ENCODE results near the gene ARMC9.
"Not testable (repeated sequence)": the region's sequence is repeated elsewhere in the genome, so short reads cannot be mapped to it uniquely, and the experiment has no call there.

ARMC9 gene

GRCh38 chr2:231342061-231342711 lies 143.8 kb downstream of the ARMC9 start:
- Histone ChIP-seq H3K9ac (no peak overlapping the region), H3K27me3 (no peaks in the 10 kb centered on the region), H3K27ac (no peak overlapping the region), H3K9me3 (no peaks in the 10 kb centered on the region), H3K36me3 (no peaks in the 10 kb centered on the region), H3K4me3 (no peak overlapping the region), H3K4me2 (no peak overlapping the region), H3K4me1 (peaks cover 23% of the 10 kb centered on the region), H4K20me1 (no peaks in the 10 kb centered on the region)
- TF ChIP-seq Cebpa-rat (IDR thresholded peaks at IDR 0.05): no peak

GRCh38 chr2:231343006-231343710 lies 144.7 kb downstream of the ARMC9 start:
- Histone ChIP-seq H3K27ac (no peak overlapping the region), H3K36me3 (no peaks in the 10 kb centered on the region), H3K9me3 (no peaks in the 10 kb centered on the region)

GRCh38 chr2:231343988-231344387 lies 145.6 kb downstream of the ARMC9 start:
- H3K27me3 ChIP-seq: no peaks in the 10 kb centered on the region
- no peaks in the 10 kb centered on the region for H4K20me1 ChIP-seq
- H3K27ac ChIP-seq: no peak overlapping the region
- no peak overlapping the region for H3K9ac ChIP-seq
- no peak for TF ChIP-seq Cebpa-rat (IDR thresholded peaks at IDR 0.05)
- H3K36me3 ChIP-seq: no peaks in the 10 kb centered on the region
- H3K4me1 ChIP-seq: peaks cover 26% of the 10 kb centered on the region
- no peaks in the 10 kb centered on the region for H3K9me3 ChIP-seq
- no peak overlapping the region for H3K4me2 ChIP-seq
- no peak overlapping the region for H3K4me3 ChIP-seq

More at GRCh38 chr2:231343006-231343710, 144.7 kb downstream of the ARMC9 start:
- Histone ChIP-seq H4K20me1 (no peaks in the 10 kb centered on the region), H3K4me3 (no peak overlapping the region), H3K9ac (no peak overlapping the region), H3K4me2 (no peak overlapping the region), H3K27me3 (no peaks in the 10 kb centered on the region), H3K4me1 (peaks cover 23% of the 10 kb centered on the region)
- TF ChIP-seq Cebpa-rat (IDR thresholded peaks at IDR 0.05): no peak

GRCh38 chr2:231344851-231345250 lies 146.4 kb downstream of the ARMC9 start:
- Histone ChIP-seq H3K4me2 (peak overlapping the region; percentile 74), H3K9ac (peak overlapping the region; percentile 1; the same call in 1 of the 2 replicates), H3K9me3 (no peaks in the 10 kb centered on the region)

GRCh38 chr2:231347081-231347480 lies 148.7 kb downstream of the ARMC9 start:
- TF ChIP-seq Cebpa-rat (IDR thresholded peaks at IDR 0.05): no peak

More at GRCh38 chr2:231344851-231345250, 146.4 kb downstream of the ARMC9 start:
- TF ChIP-seq Cebpa-rat (IDR thresholded peaks at IDR 0.05): no peak
- Histone ChIP-seq H3K4me1 (peaks cover 29% of the 10 kb centered on the region), H3K27ac (no peak overlapping the region), H3K36me3 (no peaks in the 10 kb centered on the region), H4K20me1 (no peaks in the 10 kb centered on the region), H3K4me3 (no peak overlapping the region), H3K27me3 (no peaks in the 10 kb centered on the region)

GRCh38 chr2:231347638-231348037 lies 149.2 kb downstream of the ARMC9 start:
- Histone ChIP-seq H3K36me3 (no peaks in the 10 kb centered on the region), H3K9ac (no peak overlapping the region), H4K20me1 (no peaks in the 10 kb centered on the region), H3K27me3 (no peaks in the 10 kb centered on the region), H3K4me3 (no peak overlapping the region), H3K27ac (no peak overlapping the region), H3K4me2 (no peak overlapping the region), H3K4me1 (peaks cover 29% of the 10 kb centered on the region), H3K9me3 (no peaks in the 10 kb centered on the region)
- no peak for TF ChIP-seq Cebpa-rat (IDR thresholded peaks at IDR 0.05)

More at GRCh38 chr2:231347081-231347480, 148.7 kb downstream of the ARMC9 start:
- no peaks in the 10 kb centered on the region for H3K36me3 ChIP-seq
- H3K4me1 ChIP-seq: peaks cover 29% of the 10 kb centered on the region
- H3K9me3 ChIP-seq: no peaks in the 10 kb centered on the region
- H3K4me3 ChIP-seq: no peak overlapping the region
- H3K9ac ChIP-seq: no peak overlapping the region
- no peaks in the 10 kb centered on the region for H4K20me1 ChIP-seq
- H3K4me2 ChIP-seq: no peak overlapping the region
- no peaks in the 10 kb centered on the region for H3K27me3 ChIP-seq
- no peak overlapping the region for H3K27ac ChIP-seq

- no peak overlapping the region for H3K4me3 ChIP-seq
- no peaks in the 10 kb centered on the region for H3K9me3 ChIP-seq
- H3K36me3 ChIP-seq: no peaks in the 10 kb centered on the region
- H3K9ac ChIP-seq: no peak overlapping the region
- no peak for TF ChIP-seq Cebpa-rat (IDR thresholded peaks at IDR 0.05)
- no peak overlapping the region for H3K4me2 ChIP-seq
- H4K20me1 ChIP-seq: no peaks in the 10 kb centered on the region
- no peaks in the 10 kb centered on the region for H3K27me3 ChIP-seq
- peaks cover 29% of the 10 kb centered on the region for H3K4me1 ChIP-seq
- H3K27ac ChIP-seq: no peak overlapping the region
These were observed 149.7 kb downstream of the ARMC9 start for GRCh38 chr2:231348173-231348572.

GRCh38 chr2:231348704-231349373 lies 150.4 kb downstream of the ARMC9 start:
- Histone ChIP-seq H3K4me1 (peaks cover 29% of the 10 kb centered on the region), H3K4me2 (no peak overlapping the region), H3K9me3 (no peaks in the 10 kb centered on the region), H3K9ac (no peak overlapping the region), H3K36me3 (no peaks in the 10 kb centered on the region), H4K20me1 (no peaks in the 10 kb centered on the region), H3K27ac (no peak overlapping the region), H3K27me3 (no peaks in the 10 kb centered on the region), H3K4me3 (no peak overlapping the region)
- TF ChIP-seq Cebpa-rat (IDR thresholded peaks at IDR 0.05): no peak

GRCh38 chr2:231349374-231349735 lies 150.9 kb downstream of the ARMC9 start:
- not testable (repeated sequence) for H3K27me3 ChIP-seq, H3K4me2 ChIP-seq, H3K36me3 ChIP-seq, H4K20me1 ChIP-seq, H3K4me3 ChIP-seq, H3K27ac ChIP-seq, H3K9me3 ChIP-seq, H3K9ac ChIP-seq
- H3K4me1 ChIP-seq: peaks cover 25% of the 10 kb centered on the region

GRCh38 chr2:231351648-231352047 lies 153.2 kb downstream of the ARMC9 start:
- no peak overlapping the region for H3K27ac ChIP-seq
- no peaks in the 10 kb centered on the region for H3K36me3 ChIP-seq
- H3K4me2 ChIP-seq: no peak overlapping the region
- no peak overlapping the region for H3K4me3 ChIP-seq
- H3K9ac ChIP-seq: no peak overlapping the region
- TF ChIP-seq Cebpa-rat (IDR thresholded peaks at IDR 0.05): no peak
- H3K27me3 ChIP-seq: no peaks in the 10 kb centered on the region; the same call in 1 of the 2 replicates
- H3K4me1 ChIP-seq: peaks cover 5% of the 10 kb centered on the region; the same call in 1 of the 2 replicates
- H3K9me3 ChIP-seq: no peaks in the 10 kb centered on the region
- no peaks in the 10 kb centered on the region for H4K20me1 ChIP-seq

All from BLaER1 (cell line).